GM18909 (cell line): Measurements from ENCODE around the gene OR1F1.
"Not testable (repeated sequence)": the region's sequence is repeated elsewhere in the genome, so short reads cannot be mapped to it uniquely, and the experiment has no call there.

ENCODE experiments used
- ATAC-seq: cut with Tn5 transposase; IDR thresholded peaks from one replicate; pipeline ENCODE4 v1.9.1; 2021; ENCODE audit warnings: mild to moderate bottlenecking; ENCODE audit not compliant: unreplicated experiment, poor library complexity

OR1F1 gene

GRCh38 chr16:3187798-3188674, at the start of gene OR1F1:
Gene OR1F1, plus strand, starts transcription at chr16:3188204.
- ATAC-seq, result no peak

- ATAC-seq, result no peak
Measured at GRCh38 chr16:3138342-3138741, 49.7 kb upstream of the OR1F1 start.

GRCh38 chr16:3138823-3139426, 49.1 kb upstream of the OR1F1 start:
- ATAC-seq, result no peak

- not testable (repeated sequence) for ATAC-seq
Measured at GRCh38 chr16:3139561-3139960, 48.4 kb upstream of the OR1F1 start.

- no peak for ATAC-seq
Measured at GRCh38 chr16:3140603-3141427, 47.2 kb upstream of the OR1F1 start.

- ATAC-seq, result no peak
Measured at GRCh38 chr16:3141781-3142311, 46.2 kb upstream of the OR1F1 start.

- ATAC-seq, result no peak
Measured at GRCh38 chr16:3142327-3142726, 45.7 kb upstream of the OR1F1 start.

GRCh38 chr16:3142770-3143169, 45.2 kb upstream of the OR1F1 start:
- no peak for ATAC-seq

- ATAC-seq, result no peak
Measured at GRCh38 chr16:3143189-3143588, 44.8 kb upstream of the OR1F1 start.

- no peak for ATAC-seq
Measured at GRCh38 chr16:3143598-3144320, 44.2 kb upstream of the OR1F1 start.

- ATAC-seq, result no peak
Measured at GRCh38 chr16:3144321-3144983, 43.6 kb upstream of the OR1F1 start.

- no peak for ATAC-seq
Measured at GRCh38 chr16:3145151-3145550, 42.9 kb upstream of the OR1F1 start.

GRCh38 chr16:3145660-3146059, 42.3 kb upstream of the OR1F1 start:
- ATAC-seq, result no peak

GRCh38 chr16:3147046-3147756, 40.8 kb upstream of the OR1F1 start:
- ATAC-seq, result no peak

GRCh38 chr16:3147757-3148104, 40.3 kb upstream of the OR1F1 start:
- ATAC-seq, result no peak

GRCh38 chr16:3148256-3149192, 39.5 kb upstream of the OR1F1 start:
- ATAC-seq, result no peak

- ATAC-seq, result no peak
Measured at GRCh38 chr16:3149193-3149530, 38.8 kb upstream of the OR1F1 start.
